ENCODE measurements around the gene PPEF1. TPM values are rescaled to one million over a fixed set of nuclear protein-coding genes. Genes with fewer than 3 reads are reported as not detected.

The PPEF1 gene
- total RNA-seq, 4 donors from 2014 or later = 0.62 to 1.0 TPM; not detected in 2

GRCh38 chrX:18769364-18769763 is 61.9 kb downstream of the PPEF1 start:
- intact Hi-C loops (cut with DNase I; ENCODE audit: low total_unique reads) = no loop called here
- DNase-seq (ENCODE audit: low spot score in 2 of 2) = no peak
- H3K4me3 ChIP-seq (ENCODE audit: low read depth, poor library complexity, severe bottlenecking) = no peak overlapping the region
- TF ChIP-seq CTCF (IDR thresholded peaks at IDR 0.05) (no peak), POLR2A (IDR thresholded peaks at IDR 0.05) (no peak)
- WGBS, 2 donors = 50 to 65% methylated on average over 1 of the region's 1 CpG

DNA sequence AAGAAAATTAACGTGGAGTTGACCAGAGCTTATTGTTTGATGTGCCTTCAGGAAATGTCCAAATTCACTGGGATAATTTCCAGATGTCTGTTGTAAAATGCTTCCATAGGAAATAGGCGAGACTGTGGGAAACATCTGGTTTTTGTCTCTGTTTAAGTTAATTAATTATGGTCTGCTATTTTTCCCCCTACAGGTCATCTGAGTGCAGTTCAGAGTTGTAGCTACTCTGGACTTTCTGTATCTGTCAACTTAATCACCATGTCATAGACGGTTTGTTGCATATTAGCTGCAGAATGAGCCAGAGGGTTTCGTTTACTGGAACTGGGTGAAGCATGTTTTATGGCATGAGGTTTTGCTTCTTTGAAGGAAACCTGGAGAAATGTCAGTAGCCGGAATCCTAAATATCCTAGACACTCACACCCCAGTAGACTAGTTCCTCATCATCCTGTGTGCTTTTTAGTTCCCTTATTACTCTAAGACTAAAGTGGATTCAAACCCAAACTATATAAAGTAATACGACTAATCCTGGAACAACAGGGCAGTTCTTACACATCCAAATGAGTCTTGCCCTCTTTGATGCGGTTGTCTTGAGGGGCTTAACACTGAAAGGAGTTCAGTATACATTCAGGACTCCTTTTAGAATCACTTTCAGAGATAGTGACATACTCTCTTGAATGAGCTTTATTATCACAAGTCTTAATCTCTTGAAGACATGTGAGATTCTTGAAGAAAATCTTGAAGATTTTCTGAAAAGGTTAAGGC is 62.5 kb downstream of the PPEF1 start:
- no peak for TF ChIP-seq CTCF (IDR thresholded peaks at IDR 0.05)
- no peak for TF ChIP-seq POLR2A (IDR thresholded peaks at IDR 0.05)
- intact Hi-C loops (cut with DNase I; ENCODE audit: low total_unique reads) = no loop called here
- no peak for DNase-seq (ENCODE audit: low spot score in 2 of 2)
- WGBS, 2 donors = 43 to 48% methylated on average over 7 of the region's 7 CpGs
- no peak overlapping the region for H3K4me3 ChIP-seq (ENCODE audit: low read depth, poor library complexity, severe bottlenecking)

GRCh38 chrX:18789916-18790315 is 82.5 kb downstream of the PPEF1 start:
- no peak for DNase-seq (ENCODE audit: low spot score in 2 of 2)
- TF ChIP-seq CTCF (IDR thresholded peaks at IDR 0.05) = no peak
- no peak for TF ChIP-seq POLR2A (IDR thresholded peaks at IDR 0.05)
- WGBS, 2 donors = 19 to 31% methylated on average over 1 of the region's 1 CpG
- intact Hi-C loops (cut with DNase I; ENCODE audit: low total_unique reads) = no loop called here
- H3K4me3 ChIP-seq (ENCODE audit: low read depth, poor library complexity, severe bottlenecking) = no peak overlapping the region

DNA sequence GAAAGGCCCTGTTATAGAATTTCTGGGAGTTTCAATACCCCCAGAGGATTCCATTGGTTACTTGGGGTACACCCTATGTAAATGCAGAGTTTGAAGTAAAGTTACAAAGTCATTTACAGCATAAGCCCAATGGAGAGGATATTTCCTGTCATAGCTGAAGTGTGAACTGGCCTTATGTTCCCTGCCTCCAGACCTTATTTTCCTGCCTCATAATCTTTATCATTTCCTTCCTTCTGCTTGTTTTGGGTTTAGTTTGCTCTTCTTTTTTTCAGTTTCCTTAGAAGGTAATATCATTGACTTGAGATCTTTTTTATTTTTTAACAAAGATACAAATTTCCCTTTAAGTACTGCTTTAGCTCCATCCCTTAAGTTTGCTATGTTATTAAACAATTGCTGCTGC is 85.4 kb downstream of the PPEF1 start:
- DNase-seq (ENCODE audit: low spot score in 2 of 2) = no peak
- intact Hi-C loops (cut with DNase I; ENCODE audit: low total_unique reads) = no loop called here

DNA sequence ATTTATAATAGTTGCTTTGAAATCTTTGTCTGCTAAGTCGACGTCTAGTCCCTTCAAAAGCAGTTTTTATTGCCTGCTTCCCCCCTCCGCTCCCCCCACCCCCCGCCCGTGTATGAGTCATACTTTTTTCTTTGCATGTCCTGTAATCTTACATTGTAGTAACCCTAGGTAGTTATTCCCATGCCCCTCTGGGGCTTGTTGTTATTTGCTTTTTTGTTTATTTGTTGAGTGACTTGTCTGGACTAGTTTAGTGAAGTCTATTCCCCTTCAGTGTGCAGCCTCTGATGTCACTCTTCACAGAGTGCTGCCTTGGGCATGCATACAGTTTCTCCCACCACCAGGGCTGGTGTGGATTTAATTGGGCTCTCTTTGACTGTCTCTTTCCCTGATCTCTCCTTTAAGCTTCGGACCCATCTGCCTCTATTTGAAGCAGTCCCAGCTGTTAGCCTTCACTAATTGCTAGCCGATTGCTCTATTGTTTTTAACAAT is 86.2 kb downstream of the PPEF1 start:
- H3K4me3 ChIP-seq (ENCODE audit: low read depth, poor library complexity, severe bottlenecking) = no peak overlapping the region
- TF ChIP-seq POLR2A (IDR thresholded peaks at IDR 0.05) (no peak), CTCF (IDR thresholded peaks at IDR 0.05) (no peak)
- intact Hi-C loops (cut with DNase I; ENCODE audit: low total_unique reads) = no loop called here
- 30 to 51% methylated on average over 7 of the region's 7 CpGs for WGBS, 2 donors
- no peak for DNase-seq (ENCODE audit: low spot score in 2 of 2)

More for the DNA sequence above, 85.4 kb downstream of the PPEF1 start:
- no peak overlapping the region for H3K4me3 ChIP-seq (ENCODE audit: low read depth, poor library complexity, severe bottlenecking)
- TF ChIP-seq POLR2A (IDR thresholded peaks at IDR 0.05) = no peak
- TF ChIP-seq CTCF (IDR thresholded peaks at IDR 0.05) = no peak

DNA sequence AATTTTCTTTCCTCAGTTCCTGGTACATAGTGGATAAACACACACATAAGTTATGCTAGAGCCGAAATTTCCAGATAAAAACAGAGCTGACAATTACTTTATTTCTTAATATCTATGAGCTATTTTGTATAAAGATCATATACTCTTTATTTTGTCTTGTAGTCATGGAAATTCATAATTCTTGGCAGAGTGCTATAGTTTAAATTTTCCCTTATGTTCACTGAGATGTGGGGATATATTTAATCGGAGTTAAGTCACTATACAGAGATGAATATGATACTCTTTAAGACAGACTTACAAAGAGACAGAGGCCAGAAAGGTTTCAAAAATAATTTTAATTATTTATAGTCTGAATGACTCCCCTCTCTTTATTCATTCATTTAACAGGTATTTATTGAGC is 89.7 kb downstream of the PPEF1 start:
- no peak overlapping the region for H3K4me3 ChIP-seq (ENCODE audit: low read depth, poor library complexity, severe bottlenecking)
- 82 to 85% methylated on average over 2 of the region's 2 CpGs for WGBS, 2 donors
- DNase-seq (ENCODE audit: low spot score in 2 of 2) = no peak
- intact Hi-C loops (cut with DNase I; ENCODE audit: low total_unique reads) = no loop called here
- TF ChIP-seq CTCF (IDR thresholded peaks at IDR 0.05) (no peak), POLR2A (IDR thresholded peaks at IDR 0.05) (no peak)

Data from lower leg skin (tissue), 4 donors.